ENCODE results near the gene GRM5.
A peak's percentile ranks its signal among the peaks of the same experiment; 100 is the strongest.

The GRM5 gene

DNA sequence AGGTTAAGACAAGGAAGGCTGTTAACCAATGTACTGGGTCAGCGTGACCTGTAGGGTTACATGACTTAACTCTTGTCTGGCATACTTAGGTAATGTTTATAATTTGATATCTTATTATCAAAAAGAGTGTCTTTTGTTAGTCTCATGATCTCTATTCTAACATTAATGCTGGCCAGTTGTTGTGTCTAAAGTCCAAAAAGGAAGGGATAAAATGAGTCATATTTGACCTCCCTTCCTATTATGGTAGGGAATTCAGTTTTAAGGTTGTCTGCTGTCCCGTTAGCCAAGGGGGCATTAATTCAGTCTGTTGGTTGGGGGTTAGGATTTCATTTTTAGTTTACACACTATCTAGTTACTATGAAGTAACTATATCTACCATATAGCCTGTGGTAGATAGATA is 364.0 kb downstream of the GRM5 start:
- DNase-seq (ENCODE audit: low read depth): no peak

DNA sequence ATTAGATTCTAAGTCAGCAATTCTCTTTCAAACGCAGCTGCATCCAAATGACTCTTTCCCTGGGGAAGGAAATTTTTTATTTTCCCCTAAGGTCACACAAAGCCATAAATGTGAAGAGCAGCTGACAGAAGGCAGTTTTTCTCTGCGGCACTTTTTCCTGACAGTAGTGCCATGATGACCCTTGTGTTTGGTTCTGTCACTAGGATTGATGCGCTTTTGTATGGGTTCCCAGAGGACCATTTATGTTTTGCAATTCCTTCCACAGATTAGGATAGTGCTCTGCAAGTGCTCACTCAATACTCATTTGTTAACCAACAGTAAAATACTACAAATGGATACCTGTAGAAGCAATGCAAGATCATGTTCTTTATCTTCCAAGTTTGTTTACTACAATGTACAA is 368.6 kb downstream of the GRM5 start:
- DNase-seq (ENCODE audit: low read depth): no peak

DNA sequence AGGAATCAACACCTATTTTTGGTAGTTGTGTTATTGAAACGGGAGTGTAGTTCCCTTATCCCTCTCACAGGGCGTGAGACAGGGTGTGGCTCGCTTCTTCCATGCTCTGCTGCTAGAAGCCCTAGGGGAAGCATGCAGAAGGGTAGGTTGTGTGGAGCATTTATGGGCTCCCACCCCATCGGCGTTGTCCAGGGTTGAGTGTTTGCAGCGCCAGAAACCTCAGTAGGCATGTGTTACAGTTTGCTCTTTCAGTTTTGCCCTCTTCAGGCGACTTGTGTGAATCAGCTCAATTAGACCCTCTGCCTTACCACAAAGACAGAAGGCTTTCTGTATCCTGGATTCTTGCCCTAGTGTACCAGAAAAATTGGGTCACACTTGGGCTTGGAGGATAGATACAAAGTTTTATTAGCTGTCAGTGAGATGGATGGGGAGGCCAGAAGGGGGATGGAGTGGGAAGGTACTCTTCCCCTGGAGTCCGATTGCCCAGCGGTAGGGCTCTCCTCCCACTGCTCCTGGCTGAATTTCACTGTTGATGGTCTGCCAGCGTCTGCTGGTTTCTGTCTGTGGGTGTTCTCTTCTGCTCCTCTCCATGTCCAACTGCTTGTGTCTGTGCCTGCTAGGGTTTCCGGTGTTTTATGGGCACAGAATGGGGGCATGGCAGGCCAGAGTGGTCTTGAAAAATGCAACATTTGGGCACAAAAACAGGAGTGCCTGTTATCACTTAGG is 369.9 kb downstream of the GRM5 start:
- no peak for DNase-seq (ENCODE audit: low read depth)

DNA sequence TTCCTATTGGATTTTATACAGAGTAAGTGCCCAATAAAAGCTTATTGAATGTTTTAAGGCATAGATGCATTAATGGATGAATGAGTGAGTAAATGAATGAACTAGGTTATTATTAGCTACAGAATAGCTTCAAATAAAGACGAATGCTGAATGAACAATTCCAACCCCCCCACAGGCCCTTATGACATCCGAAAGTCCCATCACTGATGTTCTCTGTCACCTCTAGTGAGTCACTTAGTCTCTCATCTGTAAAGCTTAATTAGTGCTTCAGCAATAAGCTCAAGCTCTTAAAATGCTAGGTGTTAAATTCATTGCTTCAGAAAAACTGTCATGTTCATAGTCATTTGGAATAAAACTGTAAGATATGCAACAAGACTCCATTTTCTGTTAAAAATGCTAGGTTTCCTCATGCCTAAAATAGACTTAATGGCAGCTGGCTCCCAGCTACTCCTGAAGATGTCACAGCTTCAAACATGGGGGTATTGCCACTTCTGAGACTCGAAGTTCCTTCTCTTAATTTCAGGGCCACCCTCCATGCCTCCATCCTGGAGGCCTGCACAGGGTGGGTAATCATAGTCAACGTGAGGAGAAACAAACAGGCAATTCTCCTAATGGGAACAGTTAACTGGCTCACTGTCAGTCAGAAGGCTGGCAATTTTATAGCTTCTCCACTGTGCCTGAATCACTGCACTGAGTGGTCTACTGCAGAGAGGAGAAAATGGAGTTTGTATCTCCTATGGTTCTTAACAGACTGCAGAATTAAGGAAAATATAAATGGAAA is 373.3 kb downstream of the GRM5 start:
- no peak for DNase-seq (ENCODE audit: low read depth)

DNA sequence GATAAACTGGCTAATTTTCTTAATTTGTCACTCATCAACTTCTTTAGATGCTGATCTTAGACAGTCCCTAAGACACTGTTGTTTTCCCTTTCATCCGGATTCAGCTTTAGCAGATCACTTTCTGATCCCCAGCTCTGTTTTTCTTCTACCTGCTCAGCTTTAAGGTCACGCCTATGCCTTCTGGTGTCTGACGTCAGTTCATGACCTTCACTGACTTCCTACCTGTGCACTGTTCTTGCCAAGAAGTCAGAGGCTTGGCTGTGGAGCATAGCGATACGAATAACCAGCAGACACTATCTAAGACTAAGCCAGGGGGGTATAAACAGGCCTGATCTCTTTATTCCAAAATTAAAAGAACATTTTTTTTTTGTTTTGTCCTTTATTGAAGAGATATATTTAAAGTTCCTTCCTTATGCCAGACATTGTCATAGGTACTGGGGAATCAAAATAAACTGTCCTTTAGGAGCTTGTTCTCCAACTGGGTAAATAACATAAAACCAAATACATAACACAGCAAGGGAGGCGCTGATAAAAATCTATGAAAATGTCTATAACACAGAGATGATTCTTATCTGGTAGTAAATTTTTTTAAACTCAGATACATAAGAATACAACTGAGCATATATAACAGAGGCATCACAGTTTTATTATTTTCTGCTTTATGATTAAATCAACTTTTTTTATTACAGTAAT is 376.1 kb downstream of the GRM5 start:
- DNase-seq (ENCODE audit: low read depth): no peak

DNA sequence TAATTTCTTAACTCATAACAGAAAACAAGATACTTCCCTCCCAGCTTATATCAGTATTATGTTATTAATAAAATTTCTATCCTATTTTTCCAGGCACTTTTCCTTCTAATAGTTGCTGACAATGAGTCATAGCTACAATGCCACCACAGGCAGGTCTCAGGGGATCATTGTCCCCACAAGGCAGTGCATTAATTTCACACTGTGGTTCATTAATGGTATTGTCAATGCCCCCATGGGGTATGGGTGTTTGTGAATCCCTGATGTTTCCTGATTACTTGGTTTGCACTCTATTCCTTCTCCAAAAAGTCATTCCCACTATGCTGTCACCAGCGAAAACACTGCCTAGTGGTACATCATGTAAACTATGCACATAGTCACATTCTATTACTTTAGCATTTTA is 382.8 kb downstream of the GRM5 start:
- DNase-seq (ENCODE audit: low read depth): no peak

DNA sequence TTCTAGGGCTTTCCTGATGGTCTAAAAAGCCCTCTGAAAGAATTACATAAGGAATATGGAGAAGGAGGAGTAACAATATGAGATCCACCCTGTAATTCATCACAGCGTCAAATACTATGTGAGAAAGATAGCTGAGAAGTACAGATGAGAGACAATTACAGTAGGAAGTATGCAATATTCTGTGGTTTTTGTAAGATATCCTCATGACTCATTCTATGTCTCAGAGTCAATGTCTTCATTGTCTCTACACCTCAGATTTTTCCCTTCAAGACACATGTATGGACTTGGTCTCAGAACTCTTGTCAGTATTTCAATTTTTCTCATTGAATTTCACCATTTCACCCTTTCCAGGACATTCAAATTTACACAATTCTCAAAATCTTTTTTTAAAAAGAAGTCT is 385.0 kb downstream of the GRM5 start:
- peak; percentile 26 for DNase-seq (ENCODE audit: low read depth)

DNA sequence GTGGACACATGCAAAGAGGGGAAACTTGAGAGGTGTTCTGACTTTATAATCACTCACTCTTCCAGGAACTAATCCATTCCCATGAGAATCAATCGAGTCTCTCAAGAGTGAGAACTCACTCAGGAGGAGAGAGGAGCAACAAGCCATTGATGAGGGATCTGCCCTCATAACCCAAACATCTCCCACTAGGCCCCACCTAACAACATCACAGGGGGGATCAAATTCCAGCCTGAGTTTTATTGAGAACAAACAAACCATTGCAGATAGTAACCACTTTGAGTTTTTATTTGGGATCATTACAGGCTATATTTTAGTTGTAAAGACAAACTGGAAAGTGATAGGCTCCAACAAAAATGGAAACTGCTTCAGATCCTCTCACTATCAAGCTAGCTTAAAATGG is 399.4 kb downstream of the GRM5 start:
- DNase-seq (ENCODE audit: low read depth): no peak

DNA sequence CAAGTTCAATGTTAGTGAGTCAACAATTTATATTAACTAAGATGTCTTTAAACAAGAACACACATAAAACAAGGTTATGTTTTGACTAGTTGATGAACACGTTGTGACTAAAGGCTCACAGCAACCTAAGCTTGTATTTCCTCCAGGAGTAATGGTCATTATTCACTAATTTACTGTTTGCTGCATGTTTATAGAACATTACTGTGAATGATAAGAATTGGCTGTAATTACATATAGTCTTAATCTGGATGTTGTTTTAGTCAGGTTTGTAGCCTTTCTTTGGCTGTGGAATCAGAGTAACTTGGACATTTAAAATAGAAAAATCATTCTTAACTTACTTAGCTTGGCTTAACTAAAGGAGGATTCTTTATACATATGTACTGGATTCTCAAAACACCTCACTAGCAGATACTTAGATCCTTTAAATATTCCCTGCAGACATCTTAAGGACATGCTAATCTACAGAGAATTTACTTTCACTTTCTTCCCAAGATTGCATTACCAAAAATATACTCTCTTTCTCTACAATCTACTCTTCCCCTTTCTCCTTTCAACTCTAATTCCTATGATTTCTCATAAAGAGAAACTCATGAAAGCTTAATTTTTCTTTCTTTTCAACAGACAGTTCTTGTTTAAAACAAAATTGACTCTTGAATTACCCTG is 408.6 kb downstream of the GRM5 start:
- DNase-seq (ENCODE audit: low read depth): no peak

DNA sequence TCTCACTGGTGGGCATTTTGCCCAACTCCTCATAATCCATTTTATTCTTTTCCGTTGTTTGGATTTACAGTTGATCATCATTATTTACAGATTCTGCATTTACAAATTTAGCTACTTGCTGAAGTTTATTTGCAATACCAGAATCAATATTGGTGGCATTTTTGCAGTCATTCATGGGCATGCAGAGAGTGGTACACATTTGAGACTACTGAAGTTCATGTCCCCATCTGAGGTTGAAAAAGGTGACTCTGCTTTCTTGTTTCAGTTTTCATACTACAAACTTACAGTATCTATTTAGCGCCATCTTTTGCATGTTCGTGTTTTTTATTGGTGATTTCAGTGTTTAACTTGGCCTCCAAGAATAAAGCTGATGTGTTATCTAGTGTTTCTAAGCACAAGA is 409.5 kb downstream of the GRM5 start:
- DNase-seq (ENCODE audit: low read depth): no peak

DNA sequence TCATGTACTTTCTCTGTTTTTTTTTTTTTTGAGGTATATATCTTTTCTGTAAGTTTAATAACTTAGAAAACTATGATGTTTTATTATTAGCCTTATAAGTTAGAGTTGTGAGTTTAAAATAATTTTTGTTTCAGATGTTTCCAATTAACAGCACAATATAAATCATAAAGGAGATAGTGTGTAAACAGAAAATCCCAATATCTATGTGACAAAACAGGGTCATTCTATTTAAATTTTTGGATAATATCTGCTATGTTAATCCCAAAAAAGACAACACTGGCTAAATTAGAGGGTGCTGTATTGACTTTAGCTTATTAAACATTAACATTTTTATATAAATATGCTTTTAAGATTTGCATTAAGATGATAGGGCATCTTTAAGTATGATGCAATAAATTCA is 410.1 kb downstream of the GRM5 start:
- DNase-seq (ENCODE audit: low read depth): no peak

DNA sequence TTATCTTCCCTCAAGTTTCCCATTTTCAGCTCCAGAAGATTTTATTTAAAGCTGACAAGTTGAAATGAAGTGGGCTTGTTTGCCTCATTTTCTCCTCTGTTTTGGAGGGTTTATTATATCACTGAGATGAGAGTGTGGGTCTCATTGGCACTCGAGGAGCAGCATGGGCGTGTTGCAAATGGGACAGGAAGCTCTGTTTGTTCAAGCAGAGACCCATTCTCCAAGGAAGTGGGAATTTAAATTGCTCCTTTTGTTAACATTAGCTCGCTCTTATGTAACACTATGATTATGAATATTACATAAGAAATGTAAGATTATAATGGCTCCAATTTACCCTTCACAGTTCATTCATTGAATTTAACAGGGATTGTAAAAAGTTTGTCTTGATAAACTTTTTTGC is 410.6 kb downstream of the GRM5 start:
- no peak for DNase-seq (ENCODE audit: low read depth)

DNA sequence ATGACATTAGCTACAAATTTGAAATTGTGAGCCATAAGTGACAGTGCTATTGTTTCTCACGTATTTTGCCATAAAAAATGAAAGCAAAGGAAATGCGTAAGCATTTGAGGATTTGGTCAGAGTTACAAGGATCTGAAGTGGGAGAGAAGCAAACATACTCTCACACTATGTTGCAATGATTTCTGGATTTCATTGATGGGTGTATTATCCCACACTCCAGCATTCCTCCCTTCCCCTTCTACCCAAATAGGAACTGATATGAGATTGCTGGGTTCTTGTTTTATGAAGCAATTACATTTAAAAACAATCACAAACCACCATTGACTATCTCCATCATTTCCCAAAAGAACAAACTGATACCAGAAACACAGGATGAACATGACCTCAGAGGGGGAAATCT is 414.2 kb downstream of the GRM5 start:
- DNase-seq (ENCODE audit: low read depth): no peak

DNA sequence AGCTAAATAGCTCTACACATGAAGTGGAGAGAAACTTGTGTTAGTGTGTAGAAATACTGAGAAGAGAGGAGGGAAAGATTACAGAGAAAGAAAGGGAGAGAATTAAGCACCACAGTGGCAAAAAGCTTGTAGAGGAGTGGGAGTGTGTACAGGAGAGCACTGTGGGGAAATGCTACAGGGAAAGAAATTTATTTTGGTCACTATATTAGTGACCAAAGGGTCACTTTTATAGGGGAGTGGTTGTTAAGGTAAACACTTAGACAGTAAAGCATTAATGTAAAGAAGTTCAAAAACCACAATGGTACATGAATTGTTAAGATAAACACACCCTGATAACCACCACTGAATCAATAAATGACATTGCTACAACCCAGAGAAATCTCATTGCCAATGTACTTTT is 421.1 kb downstream of the GRM5 start:
- no peak for DNase-seq (ENCODE audit: low read depth)

DNA sequence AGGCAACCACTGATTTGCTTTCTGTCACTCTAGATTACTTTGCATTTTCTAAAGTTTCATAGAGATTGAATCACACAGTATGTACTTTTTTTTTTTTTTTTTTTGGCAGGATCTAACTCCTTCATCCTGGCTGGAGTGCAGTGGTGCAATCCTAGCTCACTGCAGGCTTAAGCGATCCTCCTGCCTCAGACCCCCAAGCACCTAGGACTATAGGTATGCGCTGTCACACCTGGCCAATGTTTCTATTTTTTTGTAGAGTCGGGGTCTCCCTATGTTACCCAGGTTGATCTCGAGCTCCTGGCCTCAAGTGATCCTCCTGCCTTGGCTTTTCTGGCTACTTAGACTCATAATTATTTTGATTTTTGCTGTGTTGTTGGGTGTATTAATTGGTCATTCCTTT is 433.6 kb downstream of the GRM5 start:
- DNase-seq (ENCODE audit: low read depth): no peak

DNA sequence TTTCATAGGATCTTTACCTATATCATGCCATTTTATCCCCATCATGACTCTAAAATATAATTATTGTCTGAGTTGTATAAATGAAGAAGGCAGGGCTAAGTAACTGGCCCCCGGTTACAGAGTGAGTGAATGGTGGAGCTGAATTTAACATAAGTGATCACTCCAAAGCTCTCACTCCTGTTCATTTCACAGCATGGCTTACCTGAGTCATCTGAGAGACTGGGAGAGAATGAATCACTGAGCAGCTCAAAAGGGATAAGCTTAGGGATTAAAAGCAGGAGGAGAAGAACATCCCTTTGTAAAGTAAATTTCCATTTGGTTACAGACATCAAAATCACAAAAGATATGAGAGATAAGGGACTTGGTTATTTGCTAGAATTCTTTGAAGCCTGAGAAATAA is 434.3 kb downstream of the GRM5 start:
- DNase-seq (ENCODE audit: low read depth): peak; percentile 26

DNA sequence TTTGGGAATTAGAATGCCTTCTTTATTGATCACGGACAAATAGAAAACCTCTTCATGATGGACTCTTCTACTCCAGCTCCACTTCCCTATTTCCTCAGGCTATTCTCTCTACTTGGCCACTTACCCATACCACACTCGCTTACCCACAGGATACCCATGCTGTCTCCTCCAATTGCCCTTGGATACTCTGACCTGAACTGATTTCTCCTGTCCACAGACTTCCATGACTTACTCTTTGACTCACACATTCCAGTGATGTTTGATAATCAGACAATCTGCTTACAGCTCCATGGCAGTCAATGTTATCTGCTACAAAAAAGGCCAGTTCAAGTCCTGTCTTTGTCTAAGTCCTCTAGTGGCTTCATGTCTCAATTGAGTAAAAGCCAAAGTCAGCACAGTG is 436.3 kb downstream of the GRM5 start:
- DNase-seq (ENCODE audit: low read depth): no peak

DNA sequence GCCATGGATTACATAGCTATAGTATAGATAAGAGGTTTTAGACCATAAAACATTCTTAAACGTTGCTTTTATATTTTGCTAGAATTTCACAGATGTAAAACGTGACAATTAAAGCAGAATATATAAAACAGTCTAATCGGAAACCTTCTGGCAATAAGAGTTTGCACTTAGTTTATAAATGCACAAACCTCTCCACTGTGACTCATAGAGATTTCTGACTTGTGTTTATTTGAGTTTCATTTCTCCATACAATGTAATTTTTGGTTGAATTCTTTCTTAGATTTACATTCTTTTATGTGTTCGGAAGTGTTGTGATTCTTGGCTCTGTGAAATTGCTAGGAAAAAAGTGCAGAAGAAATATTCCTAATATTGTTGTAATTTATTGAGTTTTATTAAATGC is 439.6 kb downstream of the GRM5 start:
- DNase-seq (ENCODE audit: low read depth): no peak

DNA sequence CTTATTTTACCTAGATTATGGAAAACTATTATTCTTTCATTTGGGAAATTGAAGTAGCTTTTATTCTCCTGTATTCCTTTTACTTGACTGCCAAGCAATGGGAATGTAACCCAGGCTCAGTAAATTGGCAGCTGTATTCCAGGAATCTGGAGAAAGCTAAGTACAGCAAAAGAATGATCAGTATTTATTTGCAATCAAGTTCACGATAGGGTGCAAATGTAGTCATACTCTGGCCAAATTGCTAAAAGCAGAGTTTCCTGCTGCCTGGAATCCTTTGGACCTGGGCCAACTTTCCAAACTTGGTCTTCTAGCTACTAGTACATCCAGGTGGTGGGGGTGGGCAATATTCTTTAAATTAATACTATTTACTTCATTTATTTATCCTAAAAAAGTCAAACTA is 442.3 kb downstream of the GRM5 start:
- DNase-seq (ENCODE audit: low read depth): no peak

DNA sequence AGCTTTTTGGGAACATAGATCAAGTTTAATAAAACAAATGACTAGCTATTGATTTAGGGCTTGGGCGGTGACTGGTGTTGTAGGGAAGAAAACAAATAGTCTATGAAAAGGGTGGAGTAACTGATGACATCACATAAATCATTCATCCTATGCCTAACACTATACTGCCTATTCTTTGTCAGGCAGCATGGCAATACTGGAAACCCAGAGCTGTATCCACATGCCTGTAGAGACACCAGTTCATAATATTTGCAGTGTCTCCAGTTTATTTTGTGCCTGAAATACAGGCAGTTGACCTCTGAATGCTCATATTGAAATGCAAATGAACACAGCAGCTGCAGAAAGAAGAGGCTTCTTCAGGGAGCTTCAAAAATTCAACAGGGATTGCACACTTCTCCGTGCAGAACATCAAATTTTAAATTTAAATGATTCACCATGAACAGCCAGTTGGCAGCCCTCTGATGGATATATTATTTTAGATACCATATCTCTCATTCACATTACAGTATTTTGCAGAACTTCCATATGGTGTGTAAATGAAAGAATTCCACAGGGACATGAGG is 445.1 kb downstream of the GRM5 start:
- no peak for DNase-seq (ENCODE audit: low read depth)

DNA sequence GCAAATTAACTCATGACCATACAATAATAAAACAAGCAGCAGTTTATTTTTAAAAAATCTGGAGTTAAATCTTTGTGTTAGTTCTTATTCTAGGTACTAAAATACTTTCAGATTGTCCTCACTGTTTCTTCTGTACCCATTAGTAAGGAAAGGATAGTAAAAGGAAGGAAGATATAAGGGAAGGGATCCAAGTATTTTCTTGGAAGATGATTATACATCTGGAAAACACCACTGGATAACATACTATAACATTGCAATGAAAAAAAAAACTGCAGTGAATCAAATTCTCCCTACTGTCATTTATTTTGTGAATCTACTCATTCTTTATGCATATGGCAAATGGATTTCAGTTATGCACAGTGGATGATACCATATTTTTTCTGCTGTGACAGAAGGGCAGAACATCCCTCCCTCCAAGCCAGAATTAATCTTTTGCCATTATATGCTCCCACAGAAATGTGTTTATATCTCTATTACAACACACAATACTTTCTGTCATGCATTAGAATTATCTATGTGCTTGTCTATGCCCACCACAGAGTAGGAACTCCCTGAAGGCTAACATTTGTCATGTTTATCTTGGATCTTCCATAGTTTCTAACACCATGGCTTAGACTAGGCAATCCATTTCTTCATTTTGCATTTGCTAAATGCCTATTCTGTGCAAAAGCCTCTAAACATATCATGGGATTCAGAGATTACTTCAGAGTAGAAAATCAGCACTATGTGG is 446.0 kb downstream of the GRM5 start:
- peak; percentile 35 for DNase-seq (ENCODE audit: low read depth)

DNA sequence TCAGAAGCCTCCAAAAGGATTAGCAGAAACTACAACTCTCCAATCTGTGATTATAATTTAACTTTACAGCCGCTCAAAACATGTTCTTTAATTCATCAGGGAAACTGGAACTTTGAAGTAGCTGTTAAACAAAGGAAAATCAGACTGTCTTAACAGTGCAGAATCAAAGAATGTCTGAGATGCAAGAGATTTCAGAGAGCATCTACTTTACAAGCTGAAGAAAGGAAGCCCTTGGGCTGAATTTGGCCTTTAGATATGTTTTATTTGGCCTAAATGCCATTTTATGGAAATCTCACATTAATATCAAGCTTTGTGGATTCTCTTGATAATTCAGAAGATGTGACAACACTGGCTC is 446.7 kb downstream of the GRM5 start:
- DNase-seq (ENCODE audit: low read depth): no peak

All from amniotic epithelial cell (primary cell).